Sigmoid colon (tissue), 7 donors: Measurements from ENCODE around the gene CD28. TPM values are rescaled to one million over a fixed set of nuclear protein-coding genes. Genes with fewer than 3 reads are reported as not detected.

Experiments used
- DNase-seq: peaks from one replicate; pipeline ENCODE4 v3.0.0-alpha.2; 2019
- H3K27ac ChIP-seq, 4 donors: fragments of 200-600 bp; sonication (generic); one replicate each; pipeline ENCODE4 v1.5.1; 2016 to 2019; ENCODE audit warnings: mild to moderate bottlenecking in 1 of 4
- H3K27me3 ChIP-seq, 3 donors: fragments of 200-600 bp; sonication (generic); one replicate each; pipeline ENCODE4 v1.5.1; 2019; ENCODE audit warnings: mild to moderate bottlenecking in 1 of 3
- H3K36me3 ChIP-seq, 4 donors: fragments of 200-600 bp; sonication (generic); one replicate each; pipeline ENCODE4 v1.5.1; 2016 to 2019
- H3K4me1 ChIP-seq, 4 donors: fragments of 200-600 bp; sonication (generic); one replicate each; pipeline ENCODE4 v1.5.1; 2017 to 2019
- H3K4me3 ChIP-seq, 4 donors: fragments of 200-600 bp; sonication (generic); one replicate each; pipeline ENCODE4 v1.5.1; 2017 to 2019; ENCODE audit warnings: mild to moderate bottlenecking in 2 of 4, moderate library complexity in 1 of 4
- H3K9me3 ChIP-seq, 4 donors: fragments of 200-600 bp in 3 of 4; sonication (generic) in 3 of 4; one replicate each; pipeline versions ENCODE4 v1.5.1 to v1.6.1; 2013 to 2019
- EP300 ChIP-seq, 4 donors: sonication (generic); formaldehyde crosslinking; IDR thresholded peaks; one replicate each; pipeline ENCODE4 v1.6.1; 2017; ENCODE audit warnings: antibody characterized with exemption in 4 of 4
- POLR2A ChIP-seq, 2 donors: fragments of 450-650 bp; IDR thresholded peaks; one replicate each; pipeline ENCODE4 v1.6.1; 2016; ENCODE audit warnings: antibody characterized with exemption in 2 of 2, mild to moderate bottlenecking in 2 of 2, moderate library complexity in 2 of 2
- POLR2AphosphoS5 ChIP-seq, 4 donors: sonication (generic); formaldehyde crosslinking; IDR thresholded peaks; one replicate each; pipeline ENCODE4 v1.6.1; 2017; ENCODE audit warnings: antibody characterized with exemption in 4 of 4
- WGBS, 2 donors: extraction: QIAGEN DNeasy Blood & Tissue Kit; methylation state at CpG; one replicate each; pipeline ENCODE4 v1.1.7; 2013; 5-methylcytosine and 5-hydroxymethylcytosine counted together
- intact Hi-C: fragments of 100-400 bp; cut with DNase I; formaldehyde crosslinking; loops from one replicate; pipeline ENCODE4 v1.15.1; 2023
- polyA plus RNA-seq, 3 donors: library from polyadenylated mRNA; stranded (reverse); fragments of 200-250 nt; gene quantifications; one replicate each; pipeline ENCODE4 v1.2.3, GENCODE V29; 2013
- total RNA-seq, 4 donors: library from RNA; depleted of rRNA; stranded (reverse); fragments of >200 nt; gene quantifications; one replicate each; pipeline ENCODE4 v1.1.0, GENCODE V29; 2016
- TF ChIP-seq, protein P1 (sequence below), 4 experiments: fragments of 450-650 bp in 3 of 4; fragments of 200-600 bp in 1 of 4; IDR thresholded peaks; one replicate each; pipeline ENCODE4 v1.5.1; 2016 to 2019; ENCODE audit warnings: antibody characterized with exemption in 4 of 4, mild to moderate bottlenecking in 3 of 4, moderate library complexity in 2 of 4
- donor health status: healthy with polysubstance abuse.
- donor health status: Bipolar disorder and iron deficiency.
- donor health status: healthy.

CD28 gene
- total and polyA plus RNA-seq, 7 donors, result under 0.01 to 6.2 (median 1.1) TPM

DNA sequence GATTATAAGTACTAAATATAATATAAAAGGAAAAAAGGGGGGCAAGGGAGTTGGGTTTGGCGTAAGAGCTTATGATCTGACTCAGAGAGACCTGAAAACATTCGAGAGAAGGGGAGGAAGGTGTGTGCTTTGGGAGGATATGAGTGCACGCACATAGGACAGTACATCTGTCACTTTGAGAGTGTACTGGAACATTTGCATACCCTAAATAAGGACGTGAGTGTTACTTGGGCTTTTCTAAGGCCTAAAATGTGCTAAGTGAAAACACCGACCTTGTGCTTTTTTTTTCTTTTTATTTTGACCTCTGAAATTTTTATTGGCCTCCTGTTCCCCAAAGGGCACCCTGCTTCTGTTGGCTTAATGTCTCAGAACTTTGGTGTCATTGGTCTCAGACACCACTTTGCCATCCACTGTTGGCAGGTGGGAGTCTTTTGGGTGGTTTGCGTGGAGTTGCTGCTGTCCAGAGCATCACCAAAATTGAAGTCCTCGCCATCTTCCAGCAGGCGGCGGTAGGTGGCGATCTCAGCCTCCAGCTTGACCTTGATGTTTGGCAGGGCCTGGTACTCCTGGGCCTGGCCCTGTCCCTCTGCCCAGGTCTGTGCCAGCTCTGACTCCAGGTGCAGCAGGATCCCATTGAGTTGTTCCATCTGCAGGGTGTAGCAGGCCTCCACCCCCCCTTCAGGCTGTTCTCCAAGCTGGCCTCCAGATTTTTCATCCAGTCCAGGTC lies 57.7 kb downstream of the CD28 start:
- H3K27me3 ChIP-seq, result no peaks in the 10 kb centered on the region
- no peak overlapping the region for H3K4me3 ChIP-seq
- H3K9me3 ChIP-seq, result no peaks in the 10 kb centered on the region
- no peaks in the 10 kb centered on the region for H3K36me3 ChIP-seq
- TF ChIP-seq EP300 (IDR thresholded peaks at IDR 0.05) (no peak), POLR2A (IDR thresholded peaks at IDR 0.05) (no peak), POLR2AphosphoS5 (IDR thresholded peaks at IDR 0.05) (no peak)
- TF ChIP-seq, protein P1, sequence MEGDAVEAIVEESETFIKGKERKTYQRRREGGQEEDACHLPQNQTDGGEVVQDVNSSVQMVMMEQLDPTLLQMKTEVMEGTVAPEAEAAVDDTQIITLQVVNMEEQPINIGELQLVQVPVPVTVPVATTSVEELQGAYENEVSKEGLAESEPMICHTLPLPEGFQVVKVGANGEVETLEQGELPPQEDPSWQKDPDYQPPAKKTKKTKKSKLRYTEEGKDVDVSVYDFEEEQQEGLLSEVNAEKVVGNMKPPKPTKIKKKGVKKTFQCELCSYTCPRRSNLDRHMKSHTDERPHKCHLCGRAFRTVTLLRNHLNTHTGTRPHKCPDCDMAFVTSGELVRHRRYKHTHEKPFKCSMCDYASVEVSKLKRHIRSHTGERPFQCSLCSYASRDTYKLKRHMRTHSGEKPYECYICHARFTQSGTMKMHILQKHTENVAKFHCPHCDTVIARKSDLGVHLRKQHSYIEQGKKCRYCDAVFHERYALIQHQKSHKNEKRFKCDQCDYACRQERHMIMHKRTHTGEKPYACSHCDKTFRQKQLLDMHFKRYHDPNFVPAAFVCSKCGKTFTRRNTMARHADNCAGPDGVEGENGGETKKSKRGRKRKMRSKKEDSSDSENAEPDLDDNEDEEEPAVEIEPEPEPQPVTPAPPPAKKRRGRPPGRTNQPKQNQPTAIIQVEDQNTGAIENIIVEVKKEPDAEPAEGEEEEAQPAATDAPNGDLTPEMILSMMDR (IDR thresholded peaks at IDR 0.05), result no peak
- no peak for DNase-seq
- no peak overlapping the region for H3K27ac ChIP-seq
- intact Hi-C loops, result no loop called here
- H3K4me1 ChIP-seq, result no peaks in the 10 kb centered on the region
- WGBS, 2 donors, result 81 to 84% methylated on average over 10 of the region's 10 CpGs

DNA sequence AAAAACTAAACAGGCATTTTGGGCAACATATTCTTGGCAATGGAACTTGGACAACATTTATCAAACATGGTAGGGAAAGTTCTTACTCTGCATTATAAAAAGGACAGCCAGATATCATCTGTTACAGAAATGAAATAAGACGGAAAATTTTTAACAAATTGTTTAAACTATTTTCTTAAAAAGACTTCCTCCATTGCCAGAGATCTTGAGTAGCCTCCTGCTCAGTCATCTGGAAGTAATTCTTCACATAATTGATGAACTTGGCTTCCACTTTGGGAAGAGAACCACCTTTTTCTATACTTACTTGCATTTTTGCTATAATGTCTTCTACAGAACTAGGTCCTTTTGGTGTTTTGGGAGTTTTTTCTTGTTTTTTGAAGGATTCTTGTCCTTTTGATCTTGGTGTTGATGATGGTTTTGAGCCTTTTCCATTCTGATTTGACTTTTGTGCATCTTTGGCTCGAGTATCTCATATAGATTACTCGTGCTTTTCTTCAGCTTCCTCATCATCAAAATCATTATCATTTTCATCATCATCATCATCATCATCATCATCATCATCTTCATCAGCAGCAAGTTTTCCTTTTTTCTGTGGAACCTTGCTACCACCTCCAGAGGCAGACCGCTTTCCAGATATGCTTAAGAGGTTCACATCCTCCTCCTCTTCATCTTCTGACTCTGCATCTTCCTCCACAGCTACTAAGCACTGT lies 66.2 kb downstream of the CD28 start:
- H3K27me3 ChIP-seq, result no peaks in the 10 kb centered on the region
- no peak overlapping the region for H3K27ac ChIP-seq
- H3K4me3 ChIP-seq, result no peak overlapping the region
- intact Hi-C loops, result no loop called here
- H3K36me3 ChIP-seq, result no peaks in the 10 kb centered on the region
- H3K4me1 ChIP-seq, result no peaks in the 10 kb centered on the region
- no peak for DNase-seq
- WGBS, 2 donors, result 92 to 94% methylated on average over 4 of the region's 4 CpGs
- no peaks in the 10 kb centered on the region for H3K9me3 ChIP-seq
- TF ChIP-seq POLR2A (IDR thresholded peaks at IDR 0.05), result no peak
- TF ChIP-seq, protein P1 (IDR thresholded peaks at IDR 0.05), result no peak
- TF ChIP-seq EP300 (IDR thresholded peaks at IDR 0.05), result no peak
- no peak for TF ChIP-seq POLR2AphosphoS5 (IDR thresholded peaks at IDR 0.05)

GRCh38 chr2:203774760-203775159 lies 68.3 kb downstream of the CD28 start:
- 84% methylated on average over 9 of the region's 9 CpGs for WGBS, 2 donors
- Histone ChIP-seq H3K9me3 (no peaks in the 10 kb centered on the region), H3K27ac (no peak overlapping the region), H3K36me3 (no peaks in the 10 kb centered on the region), H3K27me3 (no peaks in the 10 kb centered on the region), H3K4me1 (no peaks in the 10 kb centered on the region), H3K4me3 (no peak overlapping the region)
- intact Hi-C loops, result no loop called here
- DNase-seq, result no peak
- TF ChIP-seq POLR2AphosphoS5 (IDR thresholded peaks at IDR 0.05) (no peak), POLR2A (IDR thresholded peaks at IDR 0.05) (no peak), EP300 (IDR thresholded peaks at IDR 0.05) (no peak)
- TF ChIP-seq, protein P1 (IDR thresholded peaks at IDR 0.05), result no peak

DNA sequence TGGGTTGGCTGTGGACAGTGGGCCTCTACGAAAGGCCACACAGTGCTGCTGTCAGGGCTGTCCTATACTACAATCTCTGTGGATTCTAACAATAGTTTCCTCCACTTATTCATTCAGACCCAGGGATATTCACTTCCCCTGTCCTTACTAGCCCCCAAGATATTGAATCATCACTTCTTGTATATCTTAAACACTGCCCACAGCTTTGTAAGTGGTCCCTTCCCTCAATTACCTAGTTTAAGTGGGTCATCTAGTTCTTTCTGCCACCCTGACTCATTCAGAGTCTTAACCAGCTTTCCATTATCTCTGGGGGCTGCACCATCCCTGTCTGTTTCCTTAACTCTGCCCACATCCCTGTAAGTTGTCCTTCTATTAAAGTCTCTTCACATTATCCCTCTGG lies 69.2 kb downstream of the CD28 start:
- no peaks in the 10 kb centered on the region for H3K27me3 ChIP-seq
- TF ChIP-seq POLR2AphosphoS5 (IDR thresholded peaks at IDR 0.05), result no peak
- TF ChIP-seq, protein P1 (IDR thresholded peaks at IDR 0.05), result no peak
- TF ChIP-seq EP300 (IDR thresholded peaks at IDR 0.05), result no peak
- TF ChIP-seq POLR2A (IDR thresholded peaks at IDR 0.05), result no peak
- no peak overlapping the region for H3K27ac ChIP-seq
- no peaks in the 10 kb centered on the region for H3K4me1 ChIP-seq
- no peaks in the 10 kb centered on the region for H3K36me3 ChIP-seq
- DNase-seq, result no peak
- WGBS, 2 donors, result 85 to 90% methylated on average over 1 of the region's 1 CpG
- intact Hi-C loops, result no loop called here
- no peaks in the 10 kb centered on the region for H3K9me3 ChIP-seq
- no peak overlapping the region for H3K4me3 ChIP-seq
